A549 (cell line): Measurements from ENCODE around the gene PIP5K1B.

Source experiments
- HOXB5 ChIP-seq: fragments of 250-450 bp; sonication (Bioruptor Pico); IDR thresholded peaks from 2 replicates; pipeline ENCODE4 v1.5.0; 2020; ENCODE audit warnings: mild to moderate bottlenecking, moderate library complexity
- RAD21 ChIP-seq, 2 experiments: fragments of >200 bp in 1 of 2; sonication (Bioruptor Twin) in 1 of 2; formaldehyde crosslinking in 1 of 2; IDR thresholded peaks in 1 of 2; conservative IDR thresholded peaks in 1 of 2; 2 replicates in 1 of 2; 3 replicates in 1 of 2; pipeline ENCODE4 v1.6.1; 2012 to 2018; ENCODE audit warnings: inconsistent platforms in 1 of 2
- RCOR1 ChIP-seq: fragments of 150-350 bp; IDR thresholded peaks from 2 replicates; pipeline ENCODE4 v1.6.1; 2014; ENCODE audit warnings: antibody characterized with exemption, low read length, low read depth
- SREBF2 ChIP-seq: fragments of 450-650 bp; IDR thresholded peaks from 2 replicates; pipeline ENCODE4 v1.6.1; 2014; ENCODE audit warnings: mild to moderate bottlenecking, moderate library complexity
- ZNF302 ChIP-seq: fragments of 250-450 bp; sonication (Bioruptor Pico); IDR thresholded peaks from 2 replicates; pipeline ENCODE4 v1.9.0; 2021; ENCODE audit warnings: inconsistent platforms, mild to moderate bottlenecking, moderate library complexity
- TF ChIP-seq, protein P1 (sequence below): fragments of >200 bp; sonication (Bioruptor Twin); formaldehyde crosslinking; IDR thresholded peaks from 3 replicates; pipeline ENCODE4 v1.5.1; 2016
- TF ChIP-seq, protein P2 (sequence below): fragments of 200-600 bp; sonication (generic); IDR thresholded peaks from 2 replicates; pipeline ENCODE4 v1.6.1; 2016; ENCODE audit warnings: antibody characterized with exemption, mild to moderate bottlenecking, moderate library complexity
- TF ChIP-seq, protein P3 (sequence below): fragments of 250-450 bp; sonication (Bioruptor Pico); IDR thresholded peaks from 2 replicates; pipeline ENCODE4 v1.5.0; 2021; ENCODE audit warnings: mild to moderate bottlenecking, moderate library complexity, borderline replicate concordance
- TF ChIP-seq, protein P4 (sequence below): IDR thresholded peaks from 2 replicates; pipeline ENCODE4 v1.6.1; 2012

DNA sequence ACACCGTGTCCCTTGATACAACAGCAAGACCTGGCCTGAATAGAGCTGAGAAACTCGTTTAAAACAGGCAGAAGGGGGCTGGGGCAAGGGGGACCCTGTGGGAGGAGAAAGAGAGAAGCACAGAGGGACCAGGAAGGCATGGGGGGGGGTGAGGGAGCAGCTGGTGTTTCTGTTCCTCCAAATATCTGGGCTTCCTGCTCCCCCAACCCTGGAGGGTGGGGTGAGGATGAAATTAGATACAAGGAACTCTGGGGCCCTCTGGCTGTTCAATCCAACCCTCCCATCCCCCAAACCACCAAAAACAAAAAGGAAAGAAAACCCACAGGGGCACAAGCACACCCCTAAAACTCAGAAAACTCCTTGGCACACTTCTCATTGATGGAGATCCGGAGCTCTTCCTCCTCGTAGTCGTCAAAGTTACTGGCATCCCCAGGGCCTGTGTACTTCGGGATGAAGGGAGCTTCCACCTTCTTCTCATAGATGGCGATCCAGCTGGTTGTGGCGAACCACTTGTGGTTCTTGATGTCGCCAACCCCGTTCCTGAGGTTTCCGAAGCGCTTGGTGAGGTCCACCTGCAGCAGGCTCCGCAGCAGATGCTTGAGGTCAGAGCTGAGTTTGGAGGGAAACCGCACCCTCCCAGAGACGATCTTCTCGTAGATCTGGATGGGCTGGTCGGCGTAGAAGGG lies 307.8 kb downstream of the PIP5K1B start:
- TF ChIP-seq, protein P1, sequence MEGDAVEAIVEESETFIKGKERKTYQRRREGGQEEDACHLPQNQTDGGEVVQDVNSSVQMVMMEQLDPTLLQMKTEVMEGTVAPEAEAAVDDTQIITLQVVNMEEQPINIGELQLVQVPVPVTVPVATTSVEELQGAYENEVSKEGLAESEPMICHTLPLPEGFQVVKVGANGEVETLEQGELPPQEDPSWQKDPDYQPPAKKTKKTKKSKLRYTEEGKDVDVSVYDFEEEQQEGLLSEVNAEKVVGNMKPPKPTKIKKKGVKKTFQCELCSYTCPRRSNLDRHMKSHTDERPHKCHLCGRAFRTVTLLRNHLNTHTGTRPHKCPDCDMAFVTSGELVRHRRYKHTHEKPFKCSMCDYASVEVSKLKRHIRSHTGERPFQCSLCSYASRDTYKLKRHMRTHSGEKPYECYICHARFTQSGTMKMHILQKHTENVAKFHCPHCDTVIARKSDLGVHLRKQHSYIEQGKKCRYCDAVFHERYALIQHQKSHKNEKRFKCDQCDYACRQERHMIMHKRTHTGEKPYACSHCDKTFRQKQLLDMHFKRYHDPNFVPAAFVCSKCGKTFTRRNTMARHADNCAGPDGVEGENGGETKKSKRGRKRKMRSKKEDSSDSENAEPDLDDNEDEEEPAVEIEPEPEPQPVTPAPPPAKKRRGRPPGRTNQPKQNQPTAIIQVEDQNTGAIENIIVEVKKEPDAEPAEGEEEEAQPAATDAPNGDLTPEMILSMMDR, result no peak
- TF ChIP-seq SREBF2 (no peak), ZNF302 (CRISPR knock-in tag) (no peak), RCOR1 (no peak), RAD21 (conservative IDR thresholded peaks at IDR 0.05 in 1 of 2, IDR thresholded peaks at IDR 0.05 in 1 of 2) (no peak), HOXB5 (CRISPR knock-in tag) (no peak)
- TF ChIP-seq, protein P2, sequence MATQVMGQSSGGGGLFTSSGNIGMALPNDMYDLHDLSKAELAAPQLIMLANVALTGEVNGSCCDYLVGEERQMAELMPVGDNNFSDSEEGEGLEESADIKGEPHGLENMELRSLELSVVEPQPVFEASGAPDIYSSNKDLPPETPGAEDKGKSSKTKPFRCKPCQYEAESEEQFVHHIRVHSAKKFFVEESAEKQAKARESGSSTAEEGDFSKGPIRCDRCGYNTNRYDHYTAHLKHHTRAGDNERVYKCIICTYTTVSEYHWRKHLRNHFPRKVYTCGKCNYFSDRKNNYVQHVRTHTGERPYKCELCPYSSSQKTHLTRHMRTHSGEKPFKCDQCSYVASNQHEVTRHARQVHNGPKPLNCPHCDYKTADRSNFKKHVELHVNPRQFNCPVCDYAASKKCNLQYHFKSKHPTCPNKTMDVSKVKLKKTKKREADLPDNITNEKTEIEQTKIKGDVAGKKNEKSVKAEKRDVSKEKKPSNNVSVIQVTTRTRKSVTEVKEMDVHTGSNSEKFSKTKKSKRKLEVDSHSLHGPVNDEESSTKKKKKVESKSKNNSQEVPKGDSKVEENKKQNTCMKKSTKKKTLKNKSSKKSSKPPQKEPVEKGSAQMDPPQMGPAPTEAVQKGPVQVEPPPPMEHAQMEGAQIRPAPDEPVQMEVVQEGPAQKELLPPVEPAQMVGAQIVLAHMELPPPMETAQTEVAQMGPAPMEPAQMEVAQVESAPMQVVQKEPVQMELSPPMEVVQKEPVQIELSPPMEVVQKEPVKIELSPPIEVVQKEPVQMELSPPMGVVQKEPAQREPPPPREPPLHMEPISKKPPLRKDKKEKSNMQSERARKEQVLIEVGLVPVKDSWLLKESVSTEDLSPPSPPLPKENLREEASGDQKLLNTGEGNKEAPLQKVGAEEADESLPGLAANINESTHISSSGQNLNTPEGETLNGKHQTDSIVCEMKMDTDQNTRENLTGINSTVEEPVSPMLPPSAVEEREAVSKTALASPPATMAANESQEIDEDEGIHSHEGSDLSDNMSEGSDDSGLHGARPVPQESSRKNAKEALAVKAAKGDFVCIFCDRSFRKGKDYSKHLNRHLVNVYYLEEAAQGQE, result no peak
- TF ChIP-seq, protein P3, sequence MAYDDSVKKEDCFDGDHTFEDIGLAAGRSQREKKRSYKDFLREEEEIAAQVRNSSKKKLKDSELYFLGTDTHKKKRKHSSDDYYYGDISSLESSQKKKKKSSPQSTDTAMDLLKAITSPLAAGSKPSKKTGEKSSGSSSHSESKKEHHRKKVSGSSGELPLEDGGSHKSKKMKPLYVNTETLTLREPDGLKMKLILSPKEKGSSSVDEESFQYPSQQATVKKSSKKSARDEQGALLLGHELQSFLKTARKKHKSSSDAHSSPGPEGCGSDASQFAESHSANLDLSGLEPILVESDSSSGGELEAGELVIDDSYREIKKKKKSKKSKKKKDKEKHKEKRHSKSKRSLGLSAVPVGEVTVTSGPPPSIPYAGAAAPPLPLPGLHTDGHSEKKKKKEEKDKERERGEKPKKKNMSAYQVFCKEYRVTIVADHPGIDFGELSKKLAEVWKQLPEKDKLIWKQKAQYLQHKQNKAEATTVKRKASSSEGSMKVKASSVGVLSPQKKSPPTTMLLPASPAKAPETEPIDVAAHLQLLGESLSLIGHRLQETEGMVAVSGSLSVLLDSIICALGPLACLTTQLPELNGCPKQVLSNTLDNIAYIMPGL, result no peak
- TF ChIP-seq, protein P4, sequence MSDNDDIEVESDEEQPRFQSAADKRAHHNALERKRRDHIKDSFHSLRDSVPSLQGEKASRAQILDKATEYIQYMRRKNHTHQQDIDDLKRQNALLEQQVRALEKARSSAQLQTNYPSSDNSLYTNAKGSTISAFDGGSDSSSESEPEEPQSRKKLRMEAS, result no peak
